ENCODE results near the gene PRSS27.

PRSS27 gene

GRCh38 chr16:2743007-2743810, 23.2 kb upstream of the PRSS27 start:
- Mint-ChIP-seq H3K4me1 (no peaks in the 10 kb centered on the region), H3K9me3 (no peaks in the 10 kb centered on the region), H3K27ac (no peak overlapping the region), H3K36me3 (no peaks in the 10 kb centered on the region), H3K27me3 (peaks cover 7% of the 10 kb centered on the region), H3K4me3 (no peak overlapping the region)
- ATAC-seq (ENCODE audit: low read depth) (no peak), DNase-seq (ENCODE audit: low spot score in 2 of 2) (no peak)

- Mint-ChIP-seq H3K27ac (no peak overlapping the region), H3K4me1 (no peaks in the 10 kb centered on the region), H3K4me3 (no peak overlapping the region), H3K27me3 (peaks cover 7% of the 10 kb centered on the region), H3K36me3 (no peaks in the 10 kb centered on the region), H3K9me3 (no peaks in the 10 kb centered on the region)
- ATAC-seq (ENCODE audit: low read depth) (no peak), DNase-seq (ENCODE audit: low spot score in 2 of 2) (no peak)
Observed at GRCh38 chr16:2742323-2743006, 22.4 kb upstream of the PRSS27 start.

GRCh38 chr16:2741168-2741567, 21.1 kb upstream of the PRSS27 start:
- Mint-ChIP-seq H3K9me3 (no peaks in the 10 kb centered on the region), H3K27me3 (peaks cover 9% of the 10 kb centered on the region), H3K36me3 (no peaks in the 10 kb centered on the region), H3K4me1 (no peaks in the 10 kb centered on the region), H3K4me3 (no peak overlapping the region), H3K27ac (no peak overlapping the region)
- ATAC-seq (ENCODE audit: low read depth): no peak
- DNase-seq (ENCODE audit: low spot score in 2 of 2): no peak

- H3K4me3 Mint-ChIP-seq: no peak overlapping the region
- ATAC-seq (ENCODE audit: low read depth) (no peak), DNase-seq (ENCODE audit: low spot score in 2 of 2) (no peak)
- peaks cover 9% of the 10 kb centered on the region for H3K27me3 Mint-ChIP-seq
- H3K27ac Mint-ChIP-seq: no peak overlapping the region
- no peaks in the 10 kb centered on the region for H3K9me3 Mint-ChIP-seq
- H3K4me1 Mint-ChIP-seq: no peaks in the 10 kb centered on the region
- no peaks in the 10 kb centered on the region for H3K36me3 Mint-ChIP-seq
Observed at GRCh38 chr16:2740476-2740875, 20.5 kb upstream of the PRSS27 start.

- H3K36me3 Mint-ChIP-seq: no peaks in the 10 kb centered on the region
- H3K27me3 Mint-ChIP-seq: peaks cover 9% of the 10 kb centered on the region
- ATAC-seq (ENCODE audit: low read depth) (no peak), DNase-seq (ENCODE audit: low spot score in 2 of 2) (no peak)
- H3K27ac Mint-ChIP-seq: no peak overlapping the region
- no peak overlapping the region for H3K4me3 Mint-ChIP-seq
- no peaks in the 10 kb centered on the region for H3K9me3 Mint-ChIP-seq
- H3K4me1 Mint-ChIP-seq: no peaks in the 10 kb centered on the region
Observed at GRCh38 chr16:2739625-2740430, 19.8 kb upstream of the PRSS27 start.

GRCh38 chr16:2738615-2739014, 18.6 kb upstream of the PRSS27 start:
- H3K27ac Mint-ChIP-seq: no peak overlapping the region
- no peaks in the 10 kb centered on the region for H3K4me1 Mint-ChIP-seq
- H3K9me3 Mint-ChIP-seq: no peaks in the 10 kb centered on the region
- H3K27me3 Mint-ChIP-seq: peaks cover 9% of the 10 kb centered on the region
- ATAC-seq (ENCODE audit: low read depth) (no peak), DNase-seq (ENCODE audit: low spot score in 2 of 2) (no peak)
- H3K36me3 Mint-ChIP-seq: no peaks in the 10 kb centered on the region
- no peak overlapping the region for H3K4me3 Mint-ChIP-seq

- no peak for ATAC-seq (ENCODE audit: low read depth)
- no peaks in the 10 kb centered on the region for H3K9me3 Mint-ChIP-seq
- DNase-seq (ENCODE audit: low spot score in 2 of 2): no peak
- H3K4me1 Mint-ChIP-seq: no peaks in the 10 kb centered on the region
- no peak overlapping the region for H3K27ac Mint-ChIP-seq
- H3K4me3 Mint-ChIP-seq: no peak overlapping the region
- H3K27me3 Mint-ChIP-seq: peaks cover 9% of the 10 kb centered on the region
- H3K36me3 Mint-ChIP-seq: no peaks in the 10 kb centered on the region
Observed at GRCh38 chr16:2737895-2738418, 17.9 kb upstream of the PRSS27 start.

- H3K27ac Mint-ChIP-seq: no peak overlapping the region
- ATAC-seq (ENCODE audit: low read depth): no peak
- H3K36me3 Mint-ChIP-seq: no peaks in the 10 kb centered on the region
- no peaks in the 10 kb centered on the region for H3K9me3 Mint-ChIP-seq
- no peak for DNase-seq (ENCODE audit: low spot score in 2 of 2)
- H3K27me3 Mint-ChIP-seq: peaks cover 9% of the 10 kb centered on the region
- H3K4me3 Mint-ChIP-seq: no peak overlapping the region
- no peaks in the 10 kb centered on the region for H3K4me1 Mint-ChIP-seq
Observed at GRCh38 chr16:2737238-2737605, 17.2 kb upstream of the PRSS27 start.

- Mint-ChIP-seq H3K27ac (no peak overlapping the region), H3K9me3 (no peaks in the 10 kb centered on the region), H3K4me1 (no peaks in the 10 kb centered on the region), H3K4me3 (no peak overlapping the region), H3K36me3 (no peaks in the 10 kb centered on the region), H3K27me3 (peaks cover 9% of the 10 kb centered on the region)
- DNase-seq (ENCODE audit: low spot score in 2 of 2) (no peak), ATAC-seq (ENCODE audit: low read depth) (no peak)
Observed at GRCh38 chr16:2736476-2737237, 16.6 kb upstream of the PRSS27 start.

- peaks cover 5% of the 10 kb centered on the region for H3K27me3 Mint-ChIP-seq
- no peaks in the 10 kb centered on the region for H3K4me1 Mint-ChIP-seq
- H3K4me3 Mint-ChIP-seq: no peak overlapping the region
- H3K9me3 Mint-ChIP-seq: no peaks in the 10 kb centered on the region
- ATAC-seq (ENCODE audit: low read depth): no peak
- no peaks in the 10 kb centered on the region for H3K36me3 Mint-ChIP-seq
- DNase-seq (ENCODE audit: low spot score in 2 of 2): no peak
- no peak overlapping the region for H3K27ac Mint-ChIP-seq
Observed at GRCh38 chr16:2734844-2735515, 15.0 kb upstream of the PRSS27 start.

GRCh38 chr16:2728034-2728433, 8.0 kb upstream of the PRSS27 start:
- H3K4me1 Mint-ChIP-seq: no peaks in the 10 kb centered on the region
- DNase-seq (ENCODE audit: low spot score in 2 of 2): no peak
- H3K27ac Mint-ChIP-seq: no peak overlapping the region
- no peak overlapping the region for H3K4me3 Mint-ChIP-seq
- no peaks in the 10 kb centered on the region for H3K9me3 Mint-ChIP-seq
- no peak for ATAC-seq (ENCODE audit: low read depth)
- peaks cover 12% of the 10 kb centered on the region for H3K27me3 Mint-ChIP-seq
- H3K36me3 Mint-ChIP-seq: no peaks in the 10 kb centered on the region

- Mint-ChIP-seq H3K36me3 (no peaks in the 10 kb centered on the region), H3K4me1 (no peaks in the 10 kb centered on the region), H3K9me3 (no peaks in the 10 kb centered on the region), H3K27ac (no peak overlapping the region), H3K4me3 (no peak overlapping the region), H3K27me3 (peaks cover 12% of the 10 kb centered on the region)
- DNase-seq (ENCODE audit: low spot score in 2 of 2) (no peak), ATAC-seq (ENCODE audit: low read depth) (no peak)
Observed at GRCh38 chr16:2726923-2727322, 6.9 kb upstream of the PRSS27 start.

- Mint-ChIP-seq H3K9me3 (no peaks in the 10 kb centered on the region), H3K4me3 (no peak overlapping the region), H3K36me3 (no peaks in the 10 kb centered on the region), H3K27me3 (peaks cover 12% of the 10 kb centered on the region), H3K27ac (no peak overlapping the region), H3K4me1 (no peaks in the 10 kb centered on the region)
- DNase-seq (ENCODE audit: low spot score in 2 of 2) (no peak), ATAC-seq (ENCODE audit: low read depth) (no peak)
Observed at GRCh38 chr16:2724816-2725348, 4.9 kb upstream of the PRSS27 start.

Data from memory B cell (primary cell).